GM13977 (cell line): ENCODE results near the gene SINHCAF.

Source experiments
- DNase-seq: peaks from one replicate; pipeline ENCODE4 v3.0.0; 2012; ENCODE audit warnings: low spot score
- in situ Hi-C: fragments of 300-500 bp; cut with MboI; formaldehyde crosslinking; loops from one replicate; pipeline ENCODE4 v1.12.0; 2022; ENCODE audit warnings: low sequenced_read_pairs, low pct_unique_long_range_greater_than_20kb, mixed read lengths, inconsistent platforms; ENCODE audit not compliant: unreplicated experiment
- TF ChIP-seq, protein P1 (sequence below): IDR thresholded peaks from 2 replicates; pipeline ENCODE4 v1.5.1; 2012; ENCODE audit warnings: mild to moderate bottlenecking, control low read depth; ENCODE audit not compliant: insufficient read depth; ENCODE audit errors: extremely low read depth, missing control alignments

SINHCAF gene

DNA sequence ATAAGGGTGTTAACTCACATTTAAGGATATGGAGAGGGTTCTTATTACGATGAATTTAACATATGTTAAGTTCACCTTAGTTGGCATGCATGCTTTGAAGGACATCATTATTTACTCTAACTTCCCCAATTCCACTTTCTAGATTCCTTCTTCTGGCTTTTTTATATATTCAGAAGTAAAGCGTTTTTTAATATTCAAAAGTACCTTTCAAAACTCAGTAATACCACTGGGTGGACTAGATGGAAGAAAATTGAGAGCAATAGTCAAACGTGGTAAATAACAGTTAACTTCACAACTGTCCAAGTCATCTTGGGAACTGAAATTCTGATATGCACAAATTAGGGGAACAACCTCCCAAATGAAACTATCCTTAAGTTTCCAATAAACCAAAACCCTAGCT is 9.1 kb downstream of the SINHCAF start:
- TF ChIP-seq, protein P1, sequence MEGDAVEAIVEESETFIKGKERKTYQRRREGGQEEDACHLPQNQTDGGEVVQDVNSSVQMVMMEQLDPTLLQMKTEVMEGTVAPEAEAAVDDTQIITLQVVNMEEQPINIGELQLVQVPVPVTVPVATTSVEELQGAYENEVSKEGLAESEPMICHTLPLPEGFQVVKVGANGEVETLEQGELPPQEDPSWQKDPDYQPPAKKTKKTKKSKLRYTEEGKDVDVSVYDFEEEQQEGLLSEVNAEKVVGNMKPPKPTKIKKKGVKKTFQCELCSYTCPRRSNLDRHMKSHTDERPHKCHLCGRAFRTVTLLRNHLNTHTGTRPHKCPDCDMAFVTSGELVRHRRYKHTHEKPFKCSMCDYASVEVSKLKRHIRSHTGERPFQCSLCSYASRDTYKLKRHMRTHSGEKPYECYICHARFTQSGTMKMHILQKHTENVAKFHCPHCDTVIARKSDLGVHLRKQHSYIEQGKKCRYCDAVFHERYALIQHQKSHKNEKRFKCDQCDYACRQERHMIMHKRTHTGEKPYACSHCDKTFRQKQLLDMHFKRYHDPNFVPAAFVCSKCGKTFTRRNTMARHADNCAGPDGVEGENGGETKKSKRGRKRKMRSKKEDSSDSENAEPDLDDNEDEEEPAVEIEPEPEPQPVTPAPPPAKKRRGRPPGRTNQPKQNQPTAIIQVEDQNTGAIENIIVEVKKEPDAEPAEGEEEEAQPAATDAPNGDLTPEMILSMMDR: no peak
- DNase-seq: no peak
- in situ Hi-C loops: no loop called here

DNA sequence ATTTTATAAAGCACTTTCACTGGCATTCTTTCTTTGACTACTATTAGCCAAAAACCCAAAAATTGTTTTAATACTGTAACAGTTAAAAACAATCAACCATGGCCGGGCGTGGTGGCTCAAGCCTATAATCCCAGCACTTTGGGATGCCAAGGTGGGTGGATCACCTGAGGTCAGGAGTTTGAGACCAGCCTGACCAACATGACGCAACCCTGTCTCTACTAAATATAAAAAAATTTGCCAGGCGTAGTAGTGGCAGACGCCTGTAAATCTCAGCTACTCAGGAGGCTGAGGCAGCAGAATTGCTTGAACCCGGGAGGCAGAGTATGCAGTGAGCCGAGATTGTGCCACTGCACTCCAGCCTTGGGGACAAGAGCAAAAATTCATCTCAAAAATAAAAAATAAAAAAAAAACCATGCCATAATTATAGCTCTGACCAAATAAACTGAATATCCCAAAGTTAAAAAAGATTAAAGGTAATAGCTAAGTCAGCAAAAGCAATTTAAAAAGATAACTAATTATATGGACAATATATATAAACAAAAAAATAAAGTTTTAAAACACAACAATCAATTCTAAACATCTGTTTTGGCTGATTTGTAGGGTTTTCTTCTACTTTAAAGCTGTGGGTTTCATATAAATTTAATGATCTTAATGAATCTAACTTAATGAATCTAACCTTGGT is 10.0 kb downstream of the SINHCAF start:
- TF ChIP-seq, protein P1: no peak
- DNase-seq: no peak
- in situ Hi-C loops: no loop called here

DNA sequence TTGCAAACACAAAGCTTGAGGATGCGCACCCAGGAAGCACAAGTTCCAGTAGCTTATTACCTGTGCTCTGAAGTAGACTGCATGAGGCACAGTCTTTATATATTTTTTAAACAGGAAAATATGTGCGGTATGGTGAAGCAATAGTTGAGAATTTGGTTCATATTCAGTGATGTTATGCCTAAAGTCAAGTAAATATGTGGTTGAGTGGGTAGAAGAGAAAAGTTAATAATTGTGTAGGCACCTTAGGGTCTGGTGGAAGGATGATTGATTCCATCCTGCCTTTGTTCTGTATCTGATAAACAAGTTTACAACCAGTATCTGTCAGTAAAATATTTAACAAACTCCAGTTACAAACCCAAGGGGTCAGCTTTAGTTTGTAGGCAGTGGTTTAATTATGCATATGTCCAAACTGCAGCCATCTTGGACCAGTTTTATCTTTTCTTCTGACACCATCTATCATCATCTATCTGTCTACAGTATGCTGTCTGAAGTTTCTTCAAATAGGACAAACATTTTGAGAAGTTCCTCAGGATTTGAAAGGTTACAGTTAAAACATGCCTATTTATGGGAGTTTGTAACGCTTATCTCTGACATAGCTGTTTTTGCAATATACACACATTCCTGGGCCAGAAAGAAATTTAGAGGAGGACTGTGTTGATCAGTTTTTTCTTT is 10.8 kb downstream of the SINHCAF start:
- TF ChIP-seq, protein P1: no peak
- DNase-seq: no peak
- in situ Hi-C loops: no loop called here

DNA sequence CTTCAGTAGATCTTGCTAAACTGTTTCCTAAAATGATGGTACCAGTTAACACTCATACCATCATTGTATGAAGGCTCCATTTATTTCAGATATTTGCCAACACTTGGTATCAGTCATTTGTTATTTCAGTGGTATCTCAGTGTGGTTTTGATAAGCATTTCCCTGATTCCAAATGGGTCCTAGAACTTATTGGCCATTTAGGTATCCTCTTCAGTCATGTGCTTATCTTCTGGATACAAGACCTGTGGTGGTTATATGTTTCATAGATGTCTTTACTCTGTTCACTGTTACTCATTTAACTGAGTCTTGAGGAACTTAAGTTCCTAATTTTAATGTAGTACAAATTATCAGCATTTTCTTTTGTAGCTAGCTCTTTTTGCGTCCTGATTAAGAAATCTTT is 13.5 kb downstream of the SINHCAF start:
- in situ Hi-C loops: no loop called here
- TF ChIP-seq, protein P1: no peak
- no peak for DNase-seq

DNA sequence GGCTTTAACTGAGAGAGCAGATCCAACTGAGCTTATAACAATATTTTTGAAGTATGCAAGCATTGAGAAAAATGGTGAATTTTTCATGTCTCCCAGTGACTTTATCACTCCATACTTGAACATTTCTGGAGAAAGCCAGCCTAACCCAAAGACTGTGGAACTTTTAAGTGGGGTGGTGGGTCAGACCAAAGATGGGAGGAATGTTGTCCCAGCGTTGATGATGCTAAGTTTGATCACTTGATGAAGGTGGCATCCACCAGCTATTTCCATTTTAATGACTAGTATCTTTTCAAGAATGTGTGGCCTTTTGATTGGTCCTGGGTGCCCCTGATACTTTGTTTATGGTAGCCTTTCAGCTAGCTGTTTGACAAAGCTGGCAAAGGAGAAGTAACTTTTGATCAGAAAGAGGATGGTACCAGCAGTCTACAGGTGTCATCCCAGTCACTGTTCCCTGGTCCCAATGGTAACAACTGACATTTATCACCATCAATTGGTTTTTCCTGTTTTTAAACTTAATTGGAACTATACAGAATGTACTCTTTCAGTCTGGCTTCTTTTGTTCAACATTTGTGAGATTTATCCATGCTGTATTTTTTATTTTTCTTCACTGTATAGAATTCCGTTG is 14.2 kb downstream of the SINHCAF start:
- DNase-seq: no peak
- TF ChIP-seq, protein P1: no peak
- in situ Hi-C loops: no loop called here

DNA sequence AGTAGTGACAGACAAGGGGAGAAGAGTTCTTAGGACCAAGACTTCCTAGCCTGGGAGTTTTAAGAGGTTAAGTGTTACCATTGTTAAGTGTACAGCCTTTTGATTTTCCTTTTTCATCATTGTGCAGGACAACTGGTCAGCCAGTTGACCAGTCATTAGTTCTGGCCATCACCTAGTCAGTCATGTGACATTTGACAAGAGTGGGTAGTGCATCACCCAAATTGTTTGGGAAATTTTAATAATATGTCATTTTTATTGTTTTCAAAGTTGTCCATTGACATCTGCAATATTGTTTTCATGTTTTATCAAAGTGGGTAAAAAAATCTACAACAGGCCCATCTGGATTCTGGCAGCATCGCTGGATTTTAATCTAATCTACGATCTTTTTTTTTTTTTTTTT is 15.5 kb downstream of the SINHCAF start:
- TF ChIP-seq, protein P1: no peak
- in situ Hi-C loops: no loop called here

More for the DNA sequence above, 15.5 kb downstream of the SINHCAF start:
- no peak for DNase-seq
